ENCODE measurements around the gene RAC3. TPM values are rescaled to one million over a fixed set of nuclear protein-coding genes. Genes with fewer than 3 reads are reported as not detected.

Gene RAC3
- total RNA-seq, 4 donors from 2014 or later: 4.9 to 10.4 (median 7.0) TPM

GRCh38 chr17:82021900-82022309 is 9.6 kb upstream of the RAC3 start:
- Histone ChIP-seq H3K27ac (peak overlapping the region; percentile 75 to 88 (median 84)), H3K36me3 (peaks cover 0 to 23% (median 4%) of the 10 kb centered on the region in 3 donors), H3K4me1 (peaks cover 25 to 52% (median 30%) of the 10 kb centered on the region in 3 donors), H3K27me3 (no peaks in the 10 kb centered on the region), H3K9me3 (no peaks in the 10 kb centered on the region), H3K4me3 (peak overlapping the region; percentile 54 to 89 (median 82))
- TF ChIP-seq POLR2A (IDR thresholded peaks at IDR 0.05): no peak
- TF ChIP-seq, protein P1, sequence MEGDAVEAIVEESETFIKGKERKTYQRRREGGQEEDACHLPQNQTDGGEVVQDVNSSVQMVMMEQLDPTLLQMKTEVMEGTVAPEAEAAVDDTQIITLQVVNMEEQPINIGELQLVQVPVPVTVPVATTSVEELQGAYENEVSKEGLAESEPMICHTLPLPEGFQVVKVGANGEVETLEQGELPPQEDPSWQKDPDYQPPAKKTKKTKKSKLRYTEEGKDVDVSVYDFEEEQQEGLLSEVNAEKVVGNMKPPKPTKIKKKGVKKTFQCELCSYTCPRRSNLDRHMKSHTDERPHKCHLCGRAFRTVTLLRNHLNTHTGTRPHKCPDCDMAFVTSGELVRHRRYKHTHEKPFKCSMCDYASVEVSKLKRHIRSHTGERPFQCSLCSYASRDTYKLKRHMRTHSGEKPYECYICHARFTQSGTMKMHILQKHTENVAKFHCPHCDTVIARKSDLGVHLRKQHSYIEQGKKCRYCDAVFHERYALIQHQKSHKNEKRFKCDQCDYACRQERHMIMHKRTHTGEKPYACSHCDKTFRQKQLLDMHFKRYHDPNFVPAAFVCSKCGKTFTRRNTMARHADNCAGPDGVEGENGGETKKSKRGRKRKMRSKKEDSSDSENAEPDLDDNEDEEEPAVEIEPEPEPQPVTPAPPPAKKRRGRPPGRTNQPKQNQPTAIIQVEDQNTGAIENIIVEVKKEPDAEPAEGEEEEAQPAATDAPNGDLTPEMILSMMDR (IDR thresholded peaks at IDR 0.05): no peak
- WGBS, 2 donors: 0% methylated on average over 3 of the region's 10 CpGs; no CpG with 5 or more reads in 1 of the 2 donors
- intact Hi-C loops (cut with DNase I): loop anchor here (2.0 kb wide), 1 partner anchor 63 kb away; no protein-coding TSS in a partner anchor
- DNase-seq: no peak

- Histone ChIP-seq H3K4me3 (peak within 1 kb of the TSS; percentile 62 to 97 (median 82)), H3K36me3 (peaks cover 0 to 25% (median 4%) of the 10 kb centered on the region in 3 donors), H3K27me3 (no peaks in the 10 kb centered on the region), H3K4me1 (peaks cover 25 to 52% (median 30%) of the 10 kb centered on the region in 3 donors), H3K9me3 (no peaks in the 10 kb centered on the region), H3K27ac (peak within 1 kb of the TSS; percentile 75 to 88 (median 84))
- peak in 3 of 4 donors; percentile 35 to 56 (median 54) for TF ChIP-seq POLR2A (IDR thresholded peaks at IDR 0.05)
- TF ChIP-seq, protein P1 (IDR thresholded peaks at IDR 0.05): no peak
- DNase-seq: no peak
- intact Hi-C loops (cut with DNase I): loop anchor here (2.0 kb wide), 1 partner anchor 64 kb away; no protein-coding TSS in a partner anchor
- WGBS, 2 donors: 3% methylated on average over 8 of the region's 64 CpGs; no CpG with 5 or more reads in 1 of the 2 donors
Measured at GRCh38 chr17:82022310-82022980, 9.0 kb upstream of the RAC3 start, which contains the start of gene CENPX. Gene CENPX, minus strand, starts transcription at chr17:82022878. Its CDS starts 17 bp downstream, at chr17:82022861.

GRCh38 chr17:82022981-82023446 is 8.5 kb upstream of the RAC3 start, which contains the start of gene LRRC45:
Gene LRRC45, plus strand, starts transcription at chr17:82023305. Its CDS starts 339 bp downstream, at chr17:82023644.
- 0% methylated on average over 6 to 10 of the region's 42 CpGs for WGBS, 2 donors
- peaks cover 25 to 52% (median 30%) of the 10 kb centered on the region in 3 donors for H3K4me1 ChIP-seq
- no peaks in the 10 kb centered on the region for H3K27me3 ChIP-seq
- H3K27ac ChIP-seq: peak within 1 kb of the TSS; percentile 75 to 88 (median 84)
- DNase-seq: peak; percentile 99
- TF ChIP-seq POLR2A (IDR thresholded peaks at IDR 0.05): no peak
- TF ChIP-seq, protein P1 (IDR thresholded peaks at IDR 0.05): no peak
- intact Hi-C loops (cut with DNase I): loop anchor here (2.0 kb wide), 1 partner anchor 64 kb away; no protein-coding TSS in a partner anchor
- no peaks in the 10 kb centered on the region for H3K9me3 ChIP-seq
- H3K4me3 ChIP-seq: peak within 1 kb of the TSS; percentile 62 to 97 (median 82)
- peaks cover 0 to 26% (median 4%) of the 10 kb centered on the region in 3 donors for H3K36me3 ChIP-seq

DNA sequence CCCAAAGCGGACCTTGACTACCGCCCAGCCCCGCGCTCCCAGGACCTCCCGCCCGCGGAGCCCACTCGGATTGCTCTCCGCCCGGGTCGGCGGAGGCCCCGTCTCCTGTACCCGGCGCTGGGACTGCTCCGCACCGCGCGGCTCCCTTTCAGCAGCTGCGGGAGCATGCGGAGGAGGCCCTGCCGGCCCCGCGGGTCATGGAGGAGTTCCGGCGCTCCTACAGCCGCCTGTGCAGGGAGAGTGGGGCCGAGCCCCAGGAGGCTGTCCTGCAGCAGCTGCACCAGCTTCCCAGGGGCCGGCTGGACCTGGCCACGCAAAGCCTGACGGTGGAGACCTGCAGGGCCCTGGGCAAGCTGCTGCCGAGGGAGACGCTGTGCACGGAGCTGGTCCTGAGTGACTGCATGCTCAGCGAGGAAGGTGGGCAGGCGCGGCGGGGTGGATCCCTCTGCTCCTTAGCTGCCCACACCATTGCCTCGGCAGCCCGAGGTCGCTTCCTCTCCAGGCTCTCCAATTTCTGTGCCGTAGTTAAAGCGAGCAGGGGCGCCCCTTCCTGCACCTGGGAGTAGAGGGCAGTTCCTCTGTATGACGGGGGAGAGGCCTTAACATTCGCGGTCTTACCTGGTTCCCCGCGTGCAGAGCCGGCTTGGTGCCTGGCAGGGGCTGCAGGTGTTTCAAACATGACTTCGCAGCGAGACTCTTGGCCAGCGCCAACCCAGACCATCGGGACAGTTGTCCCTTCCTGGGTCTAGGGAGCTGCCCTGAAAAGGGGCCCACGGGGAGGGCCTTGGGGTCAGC is 7.8 kb upstream of the RAC3 start:
- 3% methylated on average over 28 of the region's 55 CpGs; no CpG with 5 or more reads in 1 of the 2 donors for WGBS, 2 donors
- Histone ChIP-seq H3K27me3 (no peaks in the 10 kb centered on the region), H3K36me3 (peaks cover 0 to 20% (median 0%) of the 10 kb centered on the region in 3 donors), H3K9me3 (no peaks in the 10 kb centered on the region), H3K27ac (peak overlapping the region; percentile 37 to 71 (median 57)), H3K4me1 (peaks cover 25 to 52% (median 30%) of the 10 kb centered on the region in 3 donors), H3K4me3 (peak overlapping the region; percentile 62 to 97 (median 82))
- TF ChIP-seq POLR2A (IDR thresholded peaks at IDR 0.05): no peak
- intact Hi-C loops (cut with DNase I): loop anchor here (2.0 kb wide), 1 partner anchor 65 kb away; no protein-coding TSS in a partner anchor
- no peak for DNase-seq

- intact Hi-C loops (cut with DNase I): no loop called here
- Histone ChIP-seq H3K4me1 (peaks cover 28 to 50% (median 33%) of the 10 kb centered on the region in 3 donors), H3K27me3 (no peaks in the 10 kb centered on the region), H3K27ac (no peak overlapping the region), H3K4me3 (no peak overlapping the region), H3K9me3 (no peaks in the 10 kb centered on the region), H3K36me3 (peaks cover 0 to 13% (median 0%) of the 10 kb centered on the region in 3 donors)
- no peak for DNase-seq
- TF ChIP-seq, protein P1 (IDR thresholded peaks at IDR 0.05): no peak
- no CpG with 5 or more reads among the region's 17 CpGs for WGBS, 2 donors
Measured at GRCh38 chr17:82024859-82025258, 6.6 kb upstream of the RAC3 start.

Data from esophagus squamous epithelium (tissue), 5 donors.